OCI-LY3 (cell line): ENCODE results near the gene CYB5R3.
"Not testable (repeated sequence)": the region's sequence is repeated elsewhere in the genome, so short reads cannot be mapped to it uniquely, and the experiment has no call there.

Source experiments
- EZH2phosphoT487 ChIP-seq: fragments of 200-600 bp; shearing (Covaris generic); IDR thresholded peaks from 2 replicates; pipeline ENCODE4 v1.6.1; 2018; ENCODE audit warnings: antibody characterized with exemption, mixed run types, low read depth
- TF ChIP-seq, protein P1 (sequence below): fragments of 200-600, 300-600 bp; sonication (generic); IDR thresholded peaks from 2 replicates; pipeline ENCODE4 v1.5.1; 2014; ENCODE audit warnings: antibody characterized with exemption, low read length, low read depth

DNA sequence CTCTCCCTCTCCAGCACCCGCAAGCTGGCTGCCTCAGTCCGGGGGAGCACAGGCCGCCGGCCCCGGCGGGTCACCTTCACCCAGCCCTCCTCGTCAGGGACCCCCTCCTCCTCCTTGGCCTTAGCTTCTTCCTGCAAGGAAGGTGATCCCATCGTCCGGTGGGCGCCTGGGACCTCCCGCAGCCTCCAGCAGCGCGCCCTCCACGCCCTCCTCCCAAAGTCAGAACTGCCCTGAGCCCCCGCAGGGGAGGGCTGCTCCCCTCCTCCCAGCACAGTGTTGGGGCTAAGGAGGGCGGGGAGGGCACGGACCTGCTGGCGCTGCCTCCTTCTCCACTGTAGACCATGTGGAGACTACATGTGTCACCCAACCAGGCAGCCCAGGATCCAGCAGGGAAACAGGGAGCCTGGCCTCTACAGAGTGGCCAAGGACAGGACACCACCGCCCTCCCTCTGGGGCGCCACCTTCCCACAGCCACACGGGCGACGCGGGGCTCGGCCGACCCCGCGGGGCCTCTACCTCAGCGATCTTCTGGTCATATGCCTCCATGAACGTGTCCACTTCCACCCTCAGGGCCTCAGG is 73.1 kb downstream of the CYB5R3 start:
- TF ChIP-seq, protein P1, sequence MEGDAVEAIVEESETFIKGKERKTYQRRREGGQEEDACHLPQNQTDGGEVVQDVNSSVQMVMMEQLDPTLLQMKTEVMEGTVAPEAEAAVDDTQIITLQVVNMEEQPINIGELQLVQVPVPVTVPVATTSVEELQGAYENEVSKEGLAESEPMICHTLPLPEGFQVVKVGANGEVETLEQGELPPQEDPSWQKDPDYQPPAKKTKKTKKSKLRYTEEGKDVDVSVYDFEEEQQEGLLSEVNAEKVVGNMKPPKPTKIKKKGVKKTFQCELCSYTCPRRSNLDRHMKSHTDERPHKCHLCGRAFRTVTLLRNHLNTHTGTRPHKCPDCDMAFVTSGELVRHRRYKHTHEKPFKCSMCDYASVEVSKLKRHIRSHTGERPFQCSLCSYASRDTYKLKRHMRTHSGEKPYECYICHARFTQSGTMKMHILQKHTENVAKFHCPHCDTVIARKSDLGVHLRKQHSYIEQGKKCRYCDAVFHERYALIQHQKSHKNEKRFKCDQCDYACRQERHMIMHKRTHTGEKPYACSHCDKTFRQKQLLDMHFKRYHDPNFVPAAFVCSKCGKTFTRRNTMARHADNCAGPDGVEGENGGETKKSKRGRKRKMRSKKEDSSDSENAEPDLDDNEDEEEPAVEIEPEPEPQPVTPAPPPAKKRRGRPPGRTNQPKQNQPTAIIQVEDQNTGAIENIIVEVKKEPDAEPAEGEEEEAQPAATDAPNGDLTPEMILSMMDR, result not testable (repeated sequence)
- TF ChIP-seq EZH2phosphoT487, result not testable (repeated sequence)
